H1 (cell line): ENCODE results near the gene CDYL. TPM values are rescaled to one million over a fixed set of nuclear protein-coding genes. Genes with fewer than 3 reads are reported as not detected.

ENCODE experiments used
- CTCF ChIA-PET: fragments of 300-600 bp; sonication (Branson Sonifier 250); formaldehyde crosslinking; loops from one replicate; lab custom pipeline; 2021; ENCODE audit not compliant: partially characterized antibody; lab: Charles Lee
- POLR2A ChIA-PET: fragments of 300-600 bp; sonication (Branson Sonifier 250); formaldehyde crosslinking; loops from one replicate; lab custom pipeline; 2021; ENCODE audit warnings: inconsistent platforms; ENCODE audit not compliant: partially characterized antibody; lab: Charles Lee
- DNase-seq, 2 experiments: peaks; one replicate each; pipeline versions ENCODE4 v3.0.0 to v3.0.0-alpha.2; 2010 to 2022; ENCODE audit warnings: low spot score in 2 of 2, low read depth in 1 of 2, mixed read lengths in 1 of 2
- FAIRE-seq: peaks from 2 replicates; lab custom pipeline; 2011; peaks lifted over from hg19 to GRCh38; lab: Jason Lieb, UNC
- H2AFZ ChIP-seq: 2 replicates; pipeline ENCODE4 v1.8.1; 2012; ENCODE audit warnings: low read length, inconsistent platforms
- H2AK5ac ChIP-seq: 2 replicates; pipeline ENCODE4 v1.6.1; 2013; ENCODE audit warnings: low read depth, low read length
- H2BK120ac ChIP-seq: replicated peaks from 2 replicates; pipeline ENCODE3; 2013; ENCODE audit warnings: low read depth, low read length, inconsistent platforms
- H2BK12ac ChIP-seq: 2 replicates; pipeline ENCODE4 v1.6.1; 2013; ENCODE audit warnings: low read depth, low read length
- H2BK15ac ChIP-seq: 2 replicates; pipeline ENCODE4 v1.6.1; 2013; ENCODE audit warnings: low read length
- H2BK20ac ChIP-seq: 2 replicates; pipeline ENCODE4 v1.6.1; 2013; ENCODE audit warnings: low read length
- H2BK5ac ChIP-seq: 2 replicates; pipeline ENCODE4 v1.6.1; 2013; ENCODE audit warnings: low read depth, low read length
- H3K14ac ChIP-seq: 2 replicates; pipeline ENCODE4 v1.6.1; 2013; ENCODE audit warnings: inconsistent platforms; ENCODE audit not compliant: insufficient read length
- H3K18ac ChIP-seq: 2 replicates; pipeline ENCODE4 v1.6.1; 2013; ENCODE audit warnings: low read length; ENCODE audit errors: extremely low read depth
- H3K23ac ChIP-seq: 2 replicates; pipeline ENCODE4 v1.6.1; 2013; ENCODE audit warnings: inconsistent platforms; ENCODE audit not compliant: insufficient read length
- H3K23me2 ChIP-seq: 2 replicates; pipeline ENCODE4 v1.6.1; 2013; ENCODE audit warnings: low read depth, low read length
- H3K27ac ChIP-seq: 2 replicates; pipeline ENCODE4 v1.6.1; 2011; ENCODE audit warnings: low read depth, low read length, inconsistent platforms
- H3K27me3 ChIP-seq, 4 experiments: replicated peaks in 1 of 4; 1 replicate in 1 of 4; 2 replicates in 3 of 4; pipeline versions ENCODE4 v1.6.1 to v1.8.1; 2011 to 2013; ENCODE audit warnings: low read length in 3 of 4, mild to moderate bottlenecking in 3 of 4, inconsistent platforms in 2 of 4, mixed read lengths in 2 of 4, moderate library complexity in 1 of 4; ENCODE audit not compliant: control insufficient read depth in 3 of 4, insufficient read depth in 3 of 4; ENCODE audit errors: extremely low read depth in 1 of 4
- H3K36me3 ChIP-seq, 4 experiments: 2 replicates each; pipeline versions ENCODE4 v1.6.1 to v1.8.1; 2011 to 2013; ENCODE audit warnings: mild to moderate bottlenecking in 4 of 4, low read length in 3 of 4, moderate library complexity in 2 of 4, control low read depth in 1 of 4, inconsistent platforms in 1 of 4; ENCODE audit not compliant: insufficient read depth in 4 of 4, control insufficient read depth in 2 of 4
- H3K4ac ChIP-seq: replicated peaks from 2 replicates; pipeline ENCODE3; 2013; ENCODE audit warnings: low read length, low read depth, mixed read lengths, inconsistent platforms; ENCODE audit not compliant: insufficient read length
- H3K4me1 ChIP-seq, 4 experiments: replicated peaks in 1 of 4; 1 replicate in 1 of 4; 2 replicates in 3 of 4; pipeline versions ENCODE4 v1.6.1 to v1.8.1; 2011 to 2013; ENCODE audit warnings: low read length in 3 of 4, inconsistent platforms in 2 of 4, mixed read lengths in 1 of 4; ENCODE audit not compliant: insufficient read depth in 4 of 4, control insufficient read depth in 3 of 4
- H3K4me2 ChIP-seq, 2 experiments: 2 replicates each; pipeline versions ENCODE4 v1.6.1 to v1.8.1; 2011 to 2013; ENCODE audit warnings: low read depth in 2 of 2, low read length in 2 of 2, control low read depth in 1 of 2, inconsistent platforms in 1 of 2, mild to moderate bottlenecking in 1 of 2; ENCODE audit not compliant: insufficient read depth in 1 of 2
- H3K4me3 ChIP-seq, 4 experiments: fragments of 200-600, 300-600 bp in 1 of 4; sonication (generic), shearing (Covaris generic), sonication (Bioruptor Twin) in 1 of 4; 2 replicates each; pipeline versions ENCODE4 v1.5.1 to v1.8.1; 2011 to 2016; ENCODE audit warnings: low read length in 4 of 4, low read depth in 3 of 4, control low read depth in 2 of 4, inconsistent platforms in 2 of 4, mild to moderate bottlenecking in 2 of 4, mixed read lengths in 1 of 4, moderate library complexity in 1 of 4; ENCODE audit not compliant: insufficient read depth in 2 of 4; ENCODE audit errors: extremely low read depth in 1 of 4
- H3K56ac ChIP-seq: replicated peaks from 2 replicates; pipeline ENCODE3; 2013; ENCODE audit warnings: low read depth, mild to moderate bottlenecking, mixed read lengths, low read length, inconsistent platforms; ENCODE audit not compliant: insufficient read length
- H3K79me1 ChIP-seq: 2 replicates; pipeline ENCODE4 v1.6.1; 2013; ENCODE audit warnings: low read depth, low read length, control low read depth
- H3K79me2 ChIP-seq, 2 experiments: 2 replicates each; pipeline versions ENCODE4 v1.6.1 to v1.8.1; 2012 to 2013; ENCODE audit warnings: low read length in 2 of 2, mild to moderate bottlenecking in 2 of 2, inconsistent platforms in 1 of 2; ENCODE audit not compliant: insufficient read depth in 2 of 2, control insufficient read depth in 1 of 2
- H3K9ac ChIP-seq, 4 experiments: replicated peaks in 1 of 4; 1 replicate in 1 of 4; 2 replicates in 3 of 4; pipeline versions ENCODE4 v1.6.1 to v1.8.1; 2011 to 2013; ENCODE audit warnings: low read depth in 3 of 4, low read length in 3 of 4, control low read depth in 2 of 4, mild to moderate bottlenecking in 2 of 4, moderate library complexity in 2 of 4, inconsistent platforms in 1 of 4; ENCODE audit errors: extremely low read depth in 1 of 4
- H3K9me3 ChIP-seq, 2 experiments: 2 replicates each; pipeline versions ENCODE4 v1.6.1 to v1.8.1; 2012 to 2013; ENCODE audit warnings: mild to moderate bottlenecking in 2 of 2, moderate library complexity in 2 of 2, control low read depth in 1 of 2, inconsistent platforms in 1 of 2, low read depth in 1 of 2, low read length in 1 of 2, mixed read lengths in 1 of 2; ENCODE audit not compliant: insufficient read depth in 2 of 2
- H4K20me1 ChIP-seq, 2 experiments: replicated peaks in 1 of 2; 2 replicates each; pipeline versions ENCODE3 to v1.8.1; 2011 to 2013; ENCODE audit warnings: inconsistent platforms in 2 of 2, low read length in 2 of 2, mild to moderate bottlenecking in 1 of 2; ENCODE audit not compliant: insufficient read depth in 2 of 2, control insufficient read depth in 1 of 2
- H4K5ac ChIP-seq: 2 replicates; pipeline ENCODE4 v1.6.1; 2013; ENCODE audit warnings: low read length, low read depth, mixed read lengths, inconsistent platforms; ENCODE audit not compliant: insufficient read length
- H4K8ac ChIP-seq: 2 replicates; pipeline ENCODE4 v1.8.0; 2013; ENCODE audit warnings: mild to moderate bottlenecking, moderate library complexity, low read length, inconsistent platforms; ENCODE audit not compliant: insufficient read depth; ENCODE audit errors: extremely low read depth
- H4K91ac ChIP-seq: replicated peaks from 2 replicates; pipeline ENCODE3; 2013; ENCODE audit warnings: low read length, mixed read lengths, inconsistent platforms; ENCODE audit not compliant: insufficient read length
- BCL11A ChIP-seq, 2 experiments: IDR thresholded peaks; one replicate each; pipeline ENCODE4 v1.6.1; 2011; ENCODE audit warnings: low read depth in 2 of 2, low read length in 2 of 2, mild to moderate bottlenecking in 2 of 2
- CHD2 ChIP-seq: IDR thresholded peaks from 2 replicates; pipeline ENCODE4 v1.6.1; 2012; ENCODE audit warnings: low read length, improper control_type of control experiment
- EGR1 ChIP-seq: IDR thresholded peaks from 2 replicates; pipeline ENCODE4 v1.6.1; 2011; ENCODE audit warnings: low read depth, low read length, borderline replicate concordance
- NRF1 ChIP-seq: IDR thresholded peaks from 2 replicates; pipeline ENCODE4 v1.6.1; 2011; ENCODE audit warnings: mild to moderate bottlenecking, low read depth, low read length, improper control_type of control experiment
- SRF ChIP-seq: IDR thresholded peaks from 2 replicates; pipeline ENCODE4 v1.6.1; 2011; ENCODE audit warnings: mild to moderate bottlenecking, low read depth, low read length, moderate library complexity
- TAF1 ChIP-seq: IDR thresholded peaks from 2 replicates; pipeline ENCODE4 v1.6.1; 2011; ENCODE audit warnings: mild to moderate bottlenecking, low read depth, low read length
- TBP ChIP-seq: IDR thresholded peaks from 2 replicates; pipeline ENCODE4 v1.6.1; 2011; ENCODE audit warnings: low read depth, low read length, improper control_type of control experiment
- ZNF274 ChIP-seq: IDR thresholded peaks from 2 replicates; pipeline ENCODE4 v1.7.0; 2012; ENCODE audit warnings: low read length, borderline replicate concordance; ENCODE audit errors: extremely low read depth
- WGBS, 2 experiments: shearing (Covaris generic) in 1 of 2; methylation state at CpG; one replicate each; pipeline versions ENCODE4 v1.1.6 to v1.1.7; 2013 to 2015; ENCODE audit warnings: low lambda C conversion rate in 2 of 2, mixed read lengths in 2 of 2, inconsistent platforms in 1 of 2, low coverage in 1 of 2, missing lambda C conversion rate in 1 of 2; ENCODE audit not compliant: insufficient replicate concordance in 2 of 2, insufficient coverage in 1 of 2, insufficient read length in 1 of 2; ENCODE audit errors: extremely low coverage in 1 of 2, missing lambda C conversion rate in 1 of 2; 5-methylcytosine and 5-hydroxymethylcytosine counted together
- polyA plus RNA-seq, 7 experiments: library from polyadenylated mRNA; depleted of rRNA in 3 of 7; stranded (reverse) in 5 of 7; unstranded in 2 of 7; fragments of >200 nt in 5 of 7; fragments of 200-250 nt in 2 of 7; gene quantifications; 1 replicate in 5 of 7; 2 replicates in 1 of 7; 4 replicates in 1 of 7; pipeline versions ENCODE4 v1.2.1 to v1.2.3, GENCODE V29; 2011 to 2013; ENCODE audit warnings: missing spikeins in 2 of 7, mixed read lengths in 2 of 7
- total RNA-seq: library from RNA; stranded (reverse); fragmentation: NEBNext Ultra II Directional; extraction: Animal tissue kit (Norgen Biotek cat#: 25700); gene quantifications from 2 replicates; pipeline ENCODE4 v1.2.1, GENCODE V29; 2021
- TF ChIP-seq, protein P1 (sequence below): IDR thresholded peaks from 2 replicates; pipeline ENCODE4 v1.6.1; 2011; ENCODE audit warnings: low read length, improper control_type of control experiment
- TF ChIP-seq, protein P2 (sequence below): IDR thresholded peaks from 2 replicates; pipeline ENCODE4 v1.6.1; 2012; ENCODE audit warnings: low read length, inconsistent platforms
- TF ChIP-seq, protein P3 (sequence below): IDR thresholded peaks from 2 replicates; pipeline ENCODE4 v1.6.1; 2011; ENCODE audit warnings: low read depth, mild to moderate bottlenecking, low read length; ENCODE audit not compliant: insufficient read depth

The CDYL gene
- total and polyA plus RNA-seq, 2 of the 8 experiments (the other 6 are each of a cell fraction or from before 2014, with no cell fraction given) = 56.4 to 119 TPM

DNA sequence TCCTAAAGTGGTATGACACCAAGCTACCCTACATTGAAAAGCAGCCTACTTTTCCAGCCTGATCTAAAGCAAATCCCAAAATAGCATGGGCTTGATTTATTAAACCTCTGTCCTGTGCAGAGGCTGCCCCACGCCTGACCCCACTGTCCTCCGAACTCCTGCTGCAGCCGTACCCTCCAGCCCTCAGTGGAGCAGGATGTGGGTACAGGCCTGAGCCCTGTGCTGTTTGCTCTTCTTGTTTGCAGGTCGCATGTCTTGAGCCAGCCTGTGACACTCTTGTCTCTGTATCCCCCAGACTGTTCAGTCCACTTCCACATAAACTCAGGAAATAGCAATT, 166.4 kb downstream of the CDYL start:
- no peak overlapping the region for H2BK15ac ChIP-seq
- H3K4me3 ChIP-seq = no peak overlapping the region
- no peaks in the 10 kb centered on the region for H3K27me3 ChIP-seq
- no peak overlapping the region for H2BK20ac ChIP-seq
- no peak overlapping the region for H3K23ac ChIP-seq
- no peak overlapping the region; the same call in 1 of the 2 replicates for H4K8ac ChIP-seq
- no peak overlapping the region for H2AFZ ChIP-seq
- H3K4ac ChIP-seq = no peak overlapping the region
- 0 out of 2 replicates have a peak overlapping the region, but pooled peaks have one; percentile 7 for H2BK12ac ChIP-seq
- 85% methylated on average over 4 of the region's 4 CpGs; no CpG with 5 or more reads in 1 of the 2 experiments for WGBS, 2 experiments
- H4K5ac ChIP-seq = no peak overlapping the region
- no peak overlapping the region for H4K91ac ChIP-seq
- H3K36me3 ChIP-seq = peaks cover 4 to 41% (median 16%) of the 10 kb centered on the region in 4 experiments
- no peaks in the 10 kb centered on the region for H3K9me3 ChIP-seq
- H3K79me1 ChIP-seq = peaks cover 6% of the 10 kb centered on the region
- POLR2A ChIA-PET = no interaction called here
- CTCF ChIA-PET = interaction anchor here (0.9 to 1.2 kb wide), 2 partner anchors 10 to 61 kb away, joined by 3 read pairs; no protein-coding TSS in a partner anchor
- no peak overlapping the region for H3K14ac ChIP-seq
- FAIRE-seq = no peak
- no peak for DNase-seq
- peaks cover 0 to 4% (median 0%) of the 10 kb centered on the region in 4 experiments; a peak in 4 of 7 replicates for H3K4me1 ChIP-seq
- no peaks in the 10 kb centered on the region for H3K23me2 ChIP-seq
- H3K4me2 ChIP-seq = no peak overlapping the region
- peaks cover 0 to 17% of the 10 kb centered on the region in 2 experiments for H4K20me1 ChIP-seq
- H2BK5ac ChIP-seq = peak overlapping the region; percentile 9; the same call in 1 of the 2 replicates
- H3K27ac ChIP-seq = no peak overlapping the region
- peaks cover 0 to 32% of the 10 kb centered on the region in 2 experiments; a peak in 2 of 4 replicates for H3K79me2 ChIP-seq
- H3K56ac ChIP-seq = no peak overlapping the region
- no peak overlapping the region for H3K9ac ChIP-seq
- H2BK120ac ChIP-seq = no peak overlapping the region
- no peak overlapping the region for H3K18ac ChIP-seq
- no peak overlapping the region for H2AK5ac ChIP-seq
- TF ChIP-seq ZNF274 = no peak
- no peak for TF ChIP-seq EGR1
- no peak for TF ChIP-seq CHD2
- TF ChIP-seq TAF1 = no peak
- TF ChIP-seq, protein P1, sequence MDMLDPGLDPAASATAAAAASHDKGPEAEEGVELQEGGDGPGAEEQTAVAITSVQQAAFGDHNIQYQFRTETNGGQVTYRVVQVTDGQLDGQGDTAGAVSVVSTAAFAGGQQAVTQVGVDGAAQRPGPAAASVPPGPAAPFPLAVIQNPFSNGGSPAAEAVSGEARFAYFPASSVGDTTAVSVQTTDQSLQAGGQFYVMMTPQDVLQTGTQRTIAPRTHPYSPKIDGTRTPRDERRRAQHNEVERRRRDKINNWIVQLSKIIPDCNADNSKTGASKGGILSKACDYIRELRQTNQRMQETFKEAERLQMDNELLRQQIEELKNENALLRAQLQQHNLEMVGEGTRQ = no peak
- no peak for TF ChIP-seq TBP
- TF ChIP-seq, protein P2, sequence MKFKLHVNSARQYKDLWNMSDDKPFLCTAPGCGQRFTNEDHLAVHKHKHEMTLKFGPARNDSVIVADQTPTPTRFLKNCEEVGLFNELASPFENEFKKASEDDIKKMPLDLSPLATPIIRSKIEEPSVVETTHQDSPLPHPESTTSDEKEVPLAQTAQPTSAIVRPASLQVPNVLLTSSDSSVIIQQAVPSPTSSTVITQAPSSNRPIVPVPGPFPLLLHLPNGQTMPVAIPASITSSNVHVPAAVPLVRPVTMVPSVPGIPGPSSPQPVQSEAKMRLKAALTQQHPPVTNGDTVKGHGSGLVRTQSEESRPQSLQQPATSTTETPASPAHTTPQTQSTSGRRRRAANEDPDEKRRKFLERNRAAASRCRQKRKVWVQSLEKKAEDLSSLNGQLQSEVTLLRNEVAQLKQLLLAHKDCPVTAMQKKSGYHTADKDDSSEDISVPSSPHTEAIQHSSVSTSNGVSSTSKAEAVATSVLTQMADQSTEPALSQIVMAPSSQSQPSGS = no peak
- no peak for TF ChIP-seq SRF
- TF ChIP-seq NRF1 = no peak
- TF ChIP-seq, protein P3, sequence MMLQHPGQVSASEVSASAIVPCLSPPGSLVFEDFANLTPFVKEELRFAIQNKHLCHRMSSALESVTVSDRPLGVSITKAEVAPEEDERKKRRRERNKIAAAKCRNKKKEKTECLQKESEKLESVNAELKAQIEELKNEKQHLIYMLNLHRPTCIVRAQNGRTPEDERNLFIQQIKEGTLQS = no peak
- no peak for TF ChIP-seq BCL11A (IDR thresholded peaks at IDR 0.05; ENCODE audit: low read depth in 2 of 2, low read length in 2 of 2)
